ENCODE measurements around the gene BID. TPM values are rescaled to one million over a fixed set of nuclear protein-coding genes. Genes with fewer than 3 reads are reported as not detected.

BID gene
- total RNA-seq, 4 donors from 2014 or later: 4.6 to 18.3 (median 14.9) TPM

GRCh38 chr22:17732251-17732854, 41.9 kb downstream of the BID start:
- no peak overlapping the region for H3K27ac ChIP-seq
- H3K27me3 ChIP-seq: no peaks in the 10 kb centered on the region
- intact Hi-C loops (cut with DNase I): no loop called here
- 84 to 97% methylated on average over 2 of the region's 2 CpGs for WGBS, 2 donors
- no peak for DNase-seq
- no peaks in the 10 kb centered on the region for H3K9me3 ChIP-seq
- TF ChIP-seq CTCF (IDR thresholded peaks at IDR 0.05): no peak
- no peak for TF ChIP-seq POLR2A (IDR thresholded peaks at IDR 0.05)
- peaks cover 33 to 36% of the 10 kb centered on the region in 2 donors for H3K36me3 ChIP-seq
- no peaks in the 10 kb centered on the region for H3K4me1 ChIP-seq
- H3K4me3 ChIP-seq (replicated peaks in 1 of 3): no peak overlapping the region

DNA sequence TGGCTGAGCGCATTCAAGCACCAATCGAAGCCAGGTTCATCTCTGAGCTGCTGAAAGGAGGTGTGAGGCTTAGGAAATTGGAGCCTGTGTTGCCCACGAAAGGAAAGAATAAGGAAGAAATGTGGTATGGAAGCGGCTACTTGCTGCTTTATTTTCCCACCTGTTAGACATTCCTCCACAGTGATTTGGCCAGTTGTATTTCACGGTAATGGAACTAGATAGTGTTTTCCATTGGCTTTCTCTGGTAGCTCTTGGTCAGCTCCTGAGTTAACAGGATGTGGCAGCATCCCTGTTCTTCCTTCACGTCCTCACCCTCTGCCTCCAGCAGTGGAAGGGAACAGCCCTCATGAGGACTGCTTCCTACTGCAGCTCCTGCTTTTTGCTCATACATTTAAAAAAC, 44.7 kb downstream of the BID start:
- no peak for TF ChIP-seq POLR2A (IDR thresholded peaks at IDR 0.05)
- no peak for TF ChIP-seq CTCF (IDR thresholded peaks at IDR 0.05)
- intact Hi-C loops (cut with DNase I): no loop called here
- DNase-seq: no peak
- 83 to 85% methylated on average over 6 of the region's 6 CpGs for WGBS, 2 donors
- peaks cover 41 to 44% of the 10 kb centered on the region in 2 donors for H3K36me3 ChIP-seq
- H3K27ac ChIP-seq: no peak overlapping the region
- H3K9me3 ChIP-seq: no peaks in the 10 kb centered on the region
- no peaks in the 10 kb centered on the region for H3K4me1 ChIP-seq
- H3K27me3 ChIP-seq: no peaks in the 10 kb centered on the region
- H3K4me3 ChIP-seq (replicated peaks in 1 of 3): no peak overlapping the region

DNA sequence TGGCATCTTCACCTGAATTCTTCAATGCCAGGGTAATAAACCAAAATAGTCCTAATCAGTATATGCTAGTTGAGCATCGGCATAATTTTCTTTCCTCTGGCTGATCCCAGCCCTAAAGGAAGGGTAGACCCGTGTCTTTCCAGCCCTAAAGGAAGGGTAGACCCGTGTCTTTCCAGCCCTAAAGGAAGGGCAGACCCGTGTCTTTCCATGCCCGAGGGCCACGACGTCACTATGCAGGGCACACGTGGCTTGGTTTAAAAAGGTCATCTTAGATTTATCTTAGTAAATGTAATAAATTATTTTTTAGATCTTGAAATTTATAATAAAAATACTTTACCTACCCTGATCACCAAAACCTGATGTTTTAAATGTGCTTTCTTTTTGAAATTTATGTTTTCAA, 45.5 kb downstream of the BID start:
- intact Hi-C loops (cut with DNase I): no loop called here
- DNase-seq: no peak
- WGBS, 2 donors: 95 to 96% methylated on average over 8 of the region's 8 CpGs
- TF ChIP-seq POLR2A (IDR thresholded peaks at IDR 0.05) (no peak), CTCF (IDR thresholded peaks at IDR 0.05) (no peak)
- no peaks in the 10 kb centered on the region for H3K4me1 ChIP-seq
- H3K27ac ChIP-seq: no peak overlapping the region
- H3K27me3 ChIP-seq: no peaks in the 10 kb centered on the region
- H3K36me3 ChIP-seq: peaks cover 36 to 44% of the 10 kb centered on the region in 2 donors
- H3K9me3 ChIP-seq: no peaks in the 10 kb centered on the region
- H3K4me3 ChIP-seq (replicated peaks in 1 of 3): no peak overlapping the region

DNA sequence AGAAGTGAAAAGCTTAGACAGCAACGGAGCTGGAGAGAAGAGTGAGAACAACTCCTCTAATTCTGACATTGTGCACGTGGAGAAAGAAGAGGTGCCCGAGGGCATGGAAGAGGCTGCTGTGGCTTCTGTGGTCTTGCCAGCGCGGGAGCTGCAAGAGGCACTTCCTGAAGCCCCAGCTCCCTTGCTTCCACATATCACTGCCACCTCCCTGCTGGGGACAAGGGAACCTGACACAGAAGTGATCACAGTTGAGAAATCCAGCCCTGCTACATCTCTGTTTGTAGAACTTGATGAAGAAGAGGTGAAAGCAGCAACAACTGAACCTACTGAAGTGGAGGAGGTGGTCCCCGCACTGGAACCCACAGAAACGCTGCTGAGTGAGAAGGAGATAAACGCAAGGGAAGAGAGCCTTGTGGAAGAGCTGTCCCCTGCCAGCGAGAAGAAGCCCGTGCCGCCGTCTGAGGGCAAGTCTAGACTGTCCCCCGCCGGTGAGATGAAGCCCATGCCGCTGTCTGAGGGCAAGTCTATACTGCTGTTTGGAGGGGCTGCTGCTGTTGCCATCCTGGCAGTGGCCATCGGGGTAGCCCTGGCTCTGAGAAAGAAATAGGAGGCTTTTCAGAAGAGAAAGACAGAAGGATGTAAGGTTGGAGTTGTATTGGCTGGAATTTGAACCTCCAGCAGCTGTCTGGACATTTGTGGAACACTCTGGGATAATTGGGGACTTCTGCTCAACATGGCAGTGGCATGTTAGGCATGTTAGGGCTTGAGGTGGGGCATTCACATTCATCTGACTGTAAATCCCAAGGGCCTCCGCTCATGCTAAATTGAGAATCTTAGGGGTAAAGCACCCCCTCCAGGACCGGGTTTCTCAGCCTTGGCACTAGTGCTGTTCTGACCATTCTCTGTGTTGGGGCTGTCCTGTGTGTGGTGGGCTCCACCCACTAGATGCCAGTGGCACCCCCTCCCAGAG, 47.1 kb downstream of the BID start:
- TF ChIP-seq POLR2A (IDR thresholded peaks at IDR 0.05) (no peak), CTCF (IDR thresholded peaks at IDR 0.05) (no peak)
- Histone ChIP-seq H3K4me1 (no peaks in the 10 kb centered on the region), H3K27ac (no peak overlapping the region), H3K4me3 (replicated peaks in 1 of 3) (no peak overlapping the region), H3K9me3 (no peaks in the 10 kb centered on the region), H3K36me3 (peaks cover 34 to 42% of the 10 kb centered on the region in 2 donors), H3K27me3 (no peaks in the 10 kb centered on the region)
- WGBS, 2 donors: 88% methylated on average over 18 of the region's 18 CpGs
- intact Hi-C loops (cut with DNase I): no loop called here
- no peak for DNase-seq
